ENCODE results near the gene SLC38A8.

The SLC38A8 gene

GRCh38 chr16:83967838-83968305 lies 74.7 kb downstream of the SLC38A8 start, which contains the start of gene NECAB2:
TSS of gene NECAB2 (plus strand) at chr16:83968244. CDS start at chr16:83968649, 405 bp downstream.
- Histone ChIP-seq H3K4me1 (ENCODE audit: control insufficient read depth in 1 of 2, insufficient read depth in 2 of 2, low read length in 2 of 2) (peaks cover 0 to 8% of the 10 kb centered on the region in 2 donors), H3K9ac (ENCODE audit: low read depth in 1 of 2, low read length in 2 of 2) (no peak within 1 kb of the TSS), H3K27ac (ENCODE audit: low read depth, low read length) (no peak within 1 kb of the TSS), H3K4me3 (ENCODE audit: low read depth in 1 of 2, low read length in 2 of 2) (no peak within 1 kb of the TSS), H3K9me3 (ENCODE audit: control insufficient read depth in 1 of 2, low read length in 2 of 2) (no peaks in the 10 kb centered on the region), H3K36me3 (ENCODE audit: control insufficient read depth in 1 of 2, insufficient read depth in 2 of 2, low read length in 2 of 2) (peaks cover 6 to 20% of the 10 kb centered on the region in 2 donors), H3K27me3 (ENCODE audit: control insufficient read depth in 1 of 2, insufficient read depth in 2 of 2, low read length in 2 of 2) (peaks cover 0 to 4% of the 10 kb centered on the region in 2 donors)

GRCh38 chr16:83967091-83967490 lies 75.5 kb downstream of the SLC38A8 start:
- H3K27me3 ChIP-seq (ENCODE audit: control insufficient read depth in 1 of 2, insufficient read depth in 2 of 2, low read length in 2 of 2): peaks cover 0 to 4% of the 10 kb centered on the region in 2 donors
- H3K4me3 ChIP-seq (ENCODE audit: low read depth in 1 of 2, low read length in 2 of 2): no peak overlapping the region
- H3K9me3 ChIP-seq (ENCODE audit: control insufficient read depth in 1 of 2, low read length in 2 of 2): no peaks in the 10 kb centered on the region
- H3K36me3 ChIP-seq (ENCODE audit: control insufficient read depth in 1 of 2, insufficient read depth in 2 of 2, low read length in 2 of 2): peaks cover 7 to 26% of the 10 kb centered on the region in 2 donors
- H3K27ac ChIP-seq (ENCODE audit: low read depth, low read length): no peak overlapping the region
- peaks cover 0 to 8% of the 10 kb centered on the region in 2 donors for H3K4me1 ChIP-seq (ENCODE audit: control insufficient read depth in 1 of 2, insufficient read depth in 2 of 2, low read length in 2 of 2)
- H3K9ac ChIP-seq (ENCODE audit: low read depth in 1 of 2, low read length in 2 of 2): no peak overlapping the region

GRCh38 chr16:83966153-83966696 lies 76.4 kb downstream of the SLC38A8 start:
- Histone ChIP-seq H3K27me3 (ENCODE audit: control insufficient read depth in 1 of 2, insufficient read depth in 2 of 2, low read length in 2 of 2) (peaks cover 0 to 4% of the 10 kb centered on the region in 2 donors), H3K4me1 (ENCODE audit: control insufficient read depth in 1 of 2, insufficient read depth in 2 of 2, low read length in 2 of 2) (peaks cover 0 to 3% of the 10 kb centered on the region in 2 donors), H3K27ac (ENCODE audit: low read depth, low read length) (no peak overlapping the region), H3K9me3 (ENCODE audit: control insufficient read depth in 1 of 2, low read length in 2 of 2) (no peaks in the 10 kb centered on the region), H3K4me3 (ENCODE audit: low read depth in 1 of 2, low read length in 2 of 2) (no peak overlapping the region), H3K36me3 (ENCODE audit: control insufficient read depth in 1 of 2, insufficient read depth in 2 of 2, low read length in 2 of 2) (peaks cover 7 to 30% of the 10 kb centered on the region in 2 donors), H3K9ac (ENCODE audit: low read depth in 1 of 2, low read length in 2 of 2) (no peak overlapping the region)

GRCh38 chr16:83965444-83966152 lies 77.0 kb downstream of the SLC38A8 start:
- Histone ChIP-seq H3K4me1 (ENCODE audit: control insufficient read depth in 1 of 2, insufficient read depth in 2 of 2, low read length in 2 of 2) (no peaks in the 10 kb centered on the region), H3K27me3 (ENCODE audit: control insufficient read depth in 1 of 2, insufficient read depth in 2 of 2, low read length in 2 of 2) (peaks cover 0 to 4% of the 10 kb centered on the region in 2 donors), H3K4me3 (ENCODE audit: low read depth in 1 of 2, low read length in 2 of 2) (no peak overlapping the region), H3K9ac (ENCODE audit: low read depth in 1 of 2, low read length in 2 of 2) (no peak overlapping the region), H3K9me3 (ENCODE audit: control insufficient read depth in 1 of 2, low read length in 2 of 2) (no peaks in the 10 kb centered on the region), H3K36me3 (ENCODE audit: control insufficient read depth in 1 of 2, insufficient read depth in 2 of 2, low read length in 2 of 2) (peaks cover 7 to 35% of the 10 kb centered on the region in 2 donors), H3K27ac (ENCODE audit: low read depth, low read length) (no peak overlapping the region)

GRCh38 chr16:83964684-83965443 lies 77.7 kb downstream of the SLC38A8 start:
- no peaks in the 10 kb centered on the region for H3K9me3 ChIP-seq (ENCODE audit: control insufficient read depth in 1 of 2, low read length in 2 of 2)
- no peak overlapping the region for H3K4me3 ChIP-seq (ENCODE audit: low read depth in 1 of 2, low read length in 2 of 2)
- H3K36me3 ChIP-seq (ENCODE audit: control insufficient read depth in 1 of 2, insufficient read depth in 2 of 2, low read length in 2 of 2): peaks cover 7 to 42% of the 10 kb centered on the region in 2 donors
- H3K9ac ChIP-seq (ENCODE audit: low read depth in 1 of 2, low read length in 2 of 2): no peak overlapping the region
- H3K27ac ChIP-seq (ENCODE audit: low read depth, low read length): no peak overlapping the region
- H3K27me3 ChIP-seq (ENCODE audit: control insufficient read depth in 1 of 2, insufficient read depth in 2 of 2, low read length in 2 of 2): peaks cover 0 to 3% of the 10 kb centered on the region in 2 donors
- H3K4me1 ChIP-seq (ENCODE audit: control insufficient read depth in 1 of 2, insufficient read depth in 2 of 2, low read length in 2 of 2): no peaks in the 10 kb centered on the region

GRCh38 chr16:83963277-83964119 lies 79.1 kb downstream of the SLC38A8 start:
- no peak overlapping the region for H3K9ac ChIP-seq (ENCODE audit: low read depth in 1 of 2, low read length in 2 of 2)

GRCh38 chr16:83961591-83961990 lies 81.0 kb downstream of the SLC38A8 start:
- Histone ChIP-seq H3K4me3 (ENCODE audit: low read depth in 1 of 2, low read length in 2 of 2) (no peak overlapping the region), H3K27me3 (ENCODE audit: control insufficient read depth in 1 of 2, insufficient read depth in 2 of 2, low read length in 2 of 2) (no peaks in the 10 kb centered on the region), H3K9me3 (ENCODE audit: control insufficient read depth in 1 of 2, low read length in 2 of 2) (no peaks in the 10 kb centered on the region), H3K36me3 (ENCODE audit: control insufficient read depth in 1 of 2, insufficient read depth in 2 of 2, low read length in 2 of 2) (peaks cover 16 to 62% of the 10 kb centered on the region in 2 donors), H3K9ac (ENCODE audit: low read depth in 1 of 2, low read length in 2 of 2) (no peak overlapping the region), H3K4me1 (ENCODE audit: control insufficient read depth in 1 of 2, insufficient read depth in 2 of 2, low read length in 2 of 2) (no peaks in the 10 kb centered on the region), H3K27ac (ENCODE audit: low read depth, low read length) (no peak overlapping the region)

More at GRCh38 chr16:83963277-83964119, 79.1 kb downstream of the SLC38A8 start:
- Histone ChIP-seq H3K4me3 (ENCODE audit: low read depth in 1 of 2, low read length in 2 of 2) (no peak overlapping the region), H3K27ac (ENCODE audit: low read depth, low read length) (no peak overlapping the region), H3K9me3 (ENCODE audit: control insufficient read depth in 1 of 2, low read length in 2 of 2) (no peaks in the 10 kb centered on the region), H3K36me3 (ENCODE audit: control insufficient read depth in 1 of 2, insufficient read depth in 2 of 2, low read length in 2 of 2) (peaks cover 13 to 56% of the 10 kb centered on the region in 2 donors), H3K27me3 (ENCODE audit: control insufficient read depth in 1 of 2, insufficient read depth in 2 of 2, low read length in 2 of 2) (peaks cover 0 to 3% of the 10 kb centered on the region in 2 donors), H3K4me1 (ENCODE audit: control insufficient read depth in 1 of 2, insufficient read depth in 2 of 2, low read length in 2 of 2) (no peaks in the 10 kb centered on the region)

GRCh38 chr16:83960521-83961249 lies 81.9 kb downstream of the SLC38A8 start:
- no peak overlapping the region for H3K4me3 ChIP-seq (ENCODE audit: low read depth in 1 of 2, low read length in 2 of 2)
- H3K36me3 ChIP-seq (ENCODE audit: control insufficient read depth in 1 of 2, insufficient read depth in 2 of 2, low read length in 2 of 2): peaks cover 16 to 64% of the 10 kb centered on the region in 2 donors
- no peaks in the 10 kb centered on the region for H3K27me3 ChIP-seq (ENCODE audit: control insufficient read depth in 1 of 2, insufficient read depth in 2 of 2, low read length in 2 of 2)
- no peaks in the 10 kb centered on the region for H3K4me1 ChIP-seq (ENCODE audit: control insufficient read depth in 1 of 2, insufficient read depth in 2 of 2, low read length in 2 of 2)
- no peak overlapping the region for H3K27ac ChIP-seq (ENCODE audit: low read depth, low read length)
- H3K9me3 ChIP-seq (ENCODE audit: control insufficient read depth in 1 of 2, low read length in 2 of 2): no peaks in the 10 kb centered on the region
- H3K9ac ChIP-seq (ENCODE audit: low read depth in 1 of 2, low read length in 2 of 2): no peak overlapping the region
